A549 treated with GW870086 at 1 μM for 4 hours (cell line): Measurements from ENCODE around the gene PTPRJ. TPM values are rescaled to one million over a fixed set of nuclear protein-coding genes. Genes with fewer than 3 reads are reported as not detected.

ENCODE experiments used
- total RNA-seq: library from RNA; stranded (reverse); fragments of 200-300 nt; extraction: Qiagen RNA extraction; gene quantifications from 5 replicates; pipeline ENCODE4 v1.2.3, GENCODE V29; 2022; ENCODE audit warnings: low read depth

The PTPRJ gene
- total RNA-seq = 40.4 to 66.6 TPM (median 59.8 TPM) in 5 replicates

DNA sequence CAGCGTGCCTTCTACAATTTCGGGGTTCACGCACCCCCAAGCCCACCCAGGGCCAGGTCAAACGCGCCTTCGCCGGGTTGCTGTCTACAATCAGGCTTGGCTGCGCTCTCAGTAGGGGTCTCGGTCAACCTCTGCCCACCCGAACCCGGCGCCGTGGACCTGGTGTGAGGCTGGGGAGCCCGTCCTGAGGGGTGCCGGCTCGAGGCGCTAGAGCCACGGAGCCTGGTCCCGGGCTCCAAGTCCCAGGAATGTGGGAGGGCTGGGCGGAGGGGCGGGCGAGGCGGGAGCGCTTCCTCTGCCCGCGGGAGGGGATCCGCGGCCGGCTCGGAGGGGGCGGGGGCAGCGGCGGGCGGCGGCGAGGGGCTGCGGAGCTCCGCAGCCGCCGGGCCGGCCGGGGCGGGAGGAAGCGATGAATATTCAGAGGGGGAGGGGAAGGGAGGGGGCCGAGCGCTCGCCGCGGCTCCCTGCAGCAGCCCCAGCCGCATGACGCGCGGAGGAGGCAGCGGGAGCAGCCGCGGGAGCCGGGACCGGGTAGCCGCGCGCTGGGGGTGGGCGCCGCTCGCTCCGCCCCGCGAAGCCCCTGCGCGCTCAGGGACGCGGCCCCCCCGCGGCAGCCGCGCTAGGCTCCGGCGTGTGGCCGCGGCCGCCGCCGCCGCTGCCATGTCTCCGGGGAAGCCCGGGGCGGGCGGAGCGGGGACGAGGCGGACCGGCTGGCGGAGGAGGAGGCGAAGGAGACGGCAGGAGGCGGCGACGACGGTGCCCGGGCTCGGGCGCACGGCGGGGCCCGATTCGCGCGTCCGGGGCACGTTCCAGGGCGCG lies at the start of gene PTPRJ:
Gene PTPRJ (plus strand): TSS at position 472 of the 819 bp plus-strand sequence. CDS start 354 bp downstream, outside the sequence.

DNA sequence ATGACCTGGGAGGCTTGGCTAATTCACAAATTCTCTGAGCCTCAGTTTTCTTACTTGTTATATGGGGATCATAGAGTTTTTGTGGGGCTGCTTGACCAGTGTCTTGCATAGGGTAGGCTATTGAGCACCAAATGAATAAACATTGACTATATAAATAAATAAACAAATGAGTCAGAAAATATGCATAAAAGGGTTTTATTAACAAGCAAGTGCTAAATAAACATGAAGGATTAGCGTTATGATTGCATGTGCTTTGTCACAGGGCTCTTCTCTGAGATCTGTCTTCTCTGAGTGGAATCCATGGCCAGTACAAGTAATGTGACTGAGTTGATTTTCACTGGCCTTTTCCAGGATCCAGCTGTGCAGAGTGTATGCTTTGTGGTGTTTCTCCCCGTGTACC lies 236.2 kb downstream of the PTPRJ start, which contains the start of gene OR4B1:
Gene OR4B1 (plus strand): TSS at position 301 of the 400 bp plus-strand sequence. CDS start 0 bp downstream, at position 301.

Other genes starting within 250 kb of the PTPRJ start
- gene FNBP4, start 213.2 kb upstream of the PTPRJ start, total RNA-seq = 45.4 to 59.0 TPM (median 52.3 TPM) in 5 replicates
- 24.1 to 34.4 TPM (median 30.9 TPM) in 5 replicates for gene NUP160, start 132.2 kb upstream of the PTPRJ start, total RNA-seq
- gene OR4B1, start 236.3 kb downstream of the PTPRJ start, total RNA-seq = not detected in 5 replicates